SJSA1 (cell line): ENCODE measurements around the gene LRRC3. TPM values are rescaled to one million over a fixed set of nuclear protein-coding genes. Genes with fewer than 3 reads are reported as not detected.
"Not testable (repeated sequence)": the region's sequence is repeated elsewhere in the genome, so short reads cannot be mapped to it uniquely, and the experiment has no call there.

ENCODE experiments used
- DNase-seq, 2 experiments: peaks; one replicate each; pipeline ENCODE4 v3.0.0-alpha.2; 2015 to 2020; ENCODE audit warnings: low spot score in 2 of 2, low read depth in 1 of 2
- H3K27ac ChIP-seq: fragments of 250-450 bp; sonication (Bioruptor Pico); 2 replicates; pipeline ENCODE4 v1.5.1; 2020; ENCODE audit warnings: mild to moderate bottlenecking, moderate library complexity
- H3K27me3 ChIP-seq: fragments of 250-450 bp; sonication (Bioruptor Pico); replicated peaks from 2 replicates; pipeline ENCODE4 v1.5.1; 2020; ENCODE audit warnings: mild to moderate bottlenecking, moderate library complexity
- H3K36me3 ChIP-seq: fragments of 250-450 bp; sonication (Bioruptor Pico); 2 replicates; pipeline ENCODE4 v1.5.1; 2020; ENCODE audit warnings: mild to moderate bottlenecking
- H3K4me1 ChIP-seq: fragments of 250-450 bp; sonication (Bioruptor Pico); replicated peaks from 2 replicates; pipeline ENCODE4 v1.6.1; 2021; ENCODE audit warnings: mild to moderate bottlenecking
- H3K4me3 ChIP-seq: fragments of 250-450 bp; sonication (Bioruptor Pico); 2 replicates; pipeline ENCODE4 v1.5.1; 2020; ENCODE audit warnings: mild to moderate bottlenecking
- H3K9me3 ChIP-seq: fragments of 250-450 bp; sonication (Bioruptor Pico); replicated peaks from 2 replicates; pipeline ENCODE4 v1.5.1; 2020; ENCODE audit warnings: mild to moderate bottlenecking
- total RNA-seq: library from RNA; depleted of rRNA; stranded (reverse); fragments of >200 nt; shearing (Covaris generic); gene quantifications from 2 replicates; pipeline ENCODE4 v1.2.3, GENCODE V29; 2014

The LRRC3 gene
- total RNA-seq, 1 experiment from 2014 or later = 3.0 TPM

GRCh38 chr21:44478124-44478800, 23.0 kb downstream of the LRRC3 start:
- Histone ChIP-seq H3K36me3 (no peaks in the 10 kb centered on the region), H3K4me3 (no peak overlapping the region), H3K27me3 (no peaks in the 10 kb centered on the region), H3K9me3 (no peaks in the 10 kb centered on the region), H3K27ac (no peak overlapping the region), H3K4me1 (no peaks in the 10 kb centered on the region)
- DNase-seq = no peak

GRCh38 chr21:44478801-44479167, 23.5 kb downstream of the LRRC3 start:
- no peaks in the 10 kb centered on the region for H3K4me1 ChIP-seq
- no peaks in the 10 kb centered on the region for H3K9me3 ChIP-seq
- no peak overlapping the region for H3K4me3 ChIP-seq
- H3K27ac ChIP-seq = no peak overlapping the region
- no peaks in the 10 kb centered on the region for H3K27me3 ChIP-seq
- no peaks in the 10 kb centered on the region for H3K36me3 ChIP-seq
- no peak for DNase-seq

- peak in 1 of 2 experiments; percentile 24 for DNase-seq
- H3K4me1 ChIP-seq, H3K36me3 ChIP-seq, H3K9me3 ChIP-seq, H3K4me3 ChIP-seq, H3K27me3 ChIP-seq, H3K27ac ChIP-seq: not testable (repeated sequence)
These were observed 24.4 kb downstream of the LRRC3 start for GRCh38 chr21:44479556-44480199.

GRCh38 chr21:44480200-44481053, 25.1 kb downstream of the LRRC3 start:
- Histone ChIP-seq H3K9me3 (no peaks in the 10 kb centered on the region), H3K27me3 (0 out of 2 replicates have a peak, but pooled peaks cover 2% of the 10 kb centered on the region), H3K4me1 (no peaks in the 10 kb centered on the region), H3K27ac (no peak overlapping the region), H3K36me3 (no peaks in the 10 kb centered on the region), H3K4me3 (no peak overlapping the region)
- no peak for DNase-seq

GRCh38 chr21:44482581-44483287, 27.4 kb downstream of the LRRC3 start:
- no peak overlapping the region for H3K27ac ChIP-seq
- no peak overlapping the region for H3K4me3 ChIP-seq
- H3K36me3 ChIP-seq = no peaks in the 10 kb centered on the region
- 0 out of 2 replicates have a peak, but pooled peaks cover 2% of the 10 kb centered on the region for H3K27me3 ChIP-seq
- H3K4me1 ChIP-seq = no peaks in the 10 kb centered on the region
- H3K9me3 ChIP-seq = no peaks in the 10 kb centered on the region
- no peak for DNase-seq

- DNase-seq = no peak
- H3K27ac ChIP-seq = no peak overlapping the region
- no peaks in the 10 kb centered on the region for H3K4me1 ChIP-seq
- no peak overlapping the region for H3K4me3 ChIP-seq
- no peaks in the 10 kb centered on the region for H3K36me3 ChIP-seq
- 0 out of 2 replicates have a peak, but pooled peaks cover 2% of the 10 kb centered on the region for H3K27me3 ChIP-seq
- H3K9me3 ChIP-seq = no peaks in the 10 kb centered on the region
These were observed 28.3 kb downstream of the LRRC3 start for GRCh38 chr21:44483288-44484237.

- Histone ChIP-seq H3K4me3 (no peak overlapping the region), H3K9me3 (no peaks in the 10 kb centered on the region)
These were observed 29.4 kb downstream of the LRRC3 start for GRCh38 chr21:44484498-44485253.

GRCh38 chr21:44485254-44485793, 30.0 kb downstream of the LRRC3 start:
- Histone ChIP-seq H3K27me3 (0 out of 2 replicates have a peak, but pooled peaks cover 2% of the 10 kb centered on the region), H3K9me3 (no peaks in the 10 kb centered on the region), H3K4me1 (no peaks in the 10 kb centered on the region), H3K36me3 (no peaks in the 10 kb centered on the region), H3K4me3 (no peak overlapping the region), H3K27ac (no peak overlapping the region)
- DNase-seq = no peak

More at GRCh38 chr21:44484498-44485253, 29.4 kb downstream of the LRRC3 start:
- Histone ChIP-seq H3K27ac (no peak overlapping the region), H3K27me3 (0 out of 2 replicates have a peak, but pooled peaks cover 2% of the 10 kb centered on the region), H3K4me1 (no peaks in the 10 kb centered on the region), H3K36me3 (no peaks in the 10 kb centered on the region)
- DNase-seq = no peak

- 0 out of 2 replicates have a peak, but pooled peaks cover 2% of the 10 kb centered on the region for H3K27me3 ChIP-seq
- H3K36me3 ChIP-seq = no peaks in the 10 kb centered on the region
- H3K27ac ChIP-seq = no peak overlapping the region
- H3K4me1 ChIP-seq = no peaks in the 10 kb centered on the region
- H3K9me3 ChIP-seq = 0 out of 2 replicates have a peak, but pooled peaks cover 4% of the 10 kb centered on the region
- H3K4me3 ChIP-seq = no peak overlapping the region
- no peak for DNase-seq
These were observed 30.5 kb downstream of the LRRC3 start for GRCh38 chr21:44485796-44486195.

- no peak overlapping the region for H3K27ac ChIP-seq
- H3K4me1 ChIP-seq = no peaks in the 10 kb centered on the region
- H3K9me3 ChIP-seq = 0 out of 2 replicates have a peak, but pooled peaks cover 4% of the 10 kb centered on the region
- no peak overlapping the region for H3K4me3 ChIP-seq
- H3K36me3 ChIP-seq = no peaks in the 10 kb centered on the region
- no peak for DNase-seq
- 0 out of 2 replicates have a peak, but pooled peaks cover 2% of the 10 kb centered on the region for H3K27me3 ChIP-seq
These were observed 31.0 kb downstream of the LRRC3 start for GRCh38 chr21:44486302-44486701.

GRCh38 chr21:44487831-44488230, 32.5 kb downstream of the LRRC3 start:
- no peak overlapping the region for H3K27ac ChIP-seq
- H3K9me3 ChIP-seq = peaks cover 15% of the 10 kb centered on the region; the same call in 1 of the 2 replicates
- H3K4me1 ChIP-seq = peaks cover 4% of the 10 kb centered on the region
- no peaks in the 10 kb centered on the region for H3K36me3 ChIP-seq
- no peak for DNase-seq
- H3K27me3 ChIP-seq = 0 out of 2 replicates have a peak, but pooled peaks cover 2% of the 10 kb centered on the region
- no peak overlapping the region for H3K4me3 ChIP-seq

GRCh38 chr21:44489962-44490361, 34.7 kb downstream of the LRRC3 start:
- no peak for DNase-seq
- Histone ChIP-seq H3K4me1 (peaks cover 4% of the 10 kb centered on the region), H3K27ac (no peak overlapping the region), H3K27me3 (no peaks in the 10 kb centered on the region), H3K9me3 (peaks cover 19% of the 10 kb centered on the region; the same call in 1 of the 2 replicates), H3K36me3 (no peaks in the 10 kb centered on the region), H3K4me3 (no peak overlapping the region)
